ACC112 (cell line): ENCODE results near the gene NSG1.
"Not testable (repeated sequence)": the region's sequence is repeated elsewhere in the genome, so short reads cannot be mapped to it uniquely, and the experiment has no call there.

Source experiments
- H2AFZ ChIP-seq: fragments of 200-600 bp; sonication (generic); one replicate; pipeline ENCODE4 v1.6.0; 2017; ENCODE audit warnings: antibody characterized with exemption, low read length; ENCODE audit not compliant: unreplicated experiment
- H3K27ac ChIP-seq: fragments of 200-600 bp; sonication (generic); 2 replicates; pipeline ENCODE4 v1.5.1; 2014; ENCODE audit warnings: low read depth, mild to moderate bottlenecking, antibody characterized with exemption, low read length, moderate library complexity
- H3K27me3 ChIP-seq: fragments of 200-600 bp; sonication (generic); 2 replicates; pipeline ENCODE4 v1.6.1; 2014; ENCODE audit warnings: mild to moderate bottlenecking, antibody characterized with exemption, low read length, moderate library complexity, mixed read lengths; ENCODE audit not compliant: insufficient read depth
- H3K36me3 ChIP-seq: fragments of 200-600 bp; sonication (generic); 2 replicates; pipeline ENCODE4 v1.6.1; 2016; ENCODE audit warnings: mild to moderate bottlenecking, antibody characterized with exemption, low read length, moderate library complexity, mixed read lengths; ENCODE audit not compliant: insufficient read depth
- H3K4me1 ChIP-seq: fragments of 200-600 bp; sonication (generic); one replicate; pipeline ENCODE4 v1.6.1; 2016; ENCODE audit warnings: low read length, mixed read lengths; ENCODE audit not compliant: insufficient read depth, unreplicated experiment, control insufficient read depth
- H3K4me3 ChIP-seq: fragments of 200-600 bp; sonication (generic); 2 replicates; pipeline ENCODE4 v1.5.1; 2014; ENCODE audit warnings: mild to moderate bottlenecking, low read depth, low read length
- H3K79me2 ChIP-seq: fragments of 200-600 bp; sonication (generic); one replicate; pipeline ENCODE4 v1.6.0; 2016; ENCODE audit warnings: low read length; ENCODE audit not compliant: control insufficient read depth, unreplicated experiment, insufficient read depth

NSG1 gene

GRCh38 chr4:4461178-4461577, 74.3 kb downstream of the NSG1 start:
- Histone ChIP-seq H3K36me3 (peaks cover 16% of the 10 kb centered on the region), H3K27me3 (no peaks in the 10 kb centered on the region), H3K4me1 (peaks cover 16% of the 10 kb centered on the region), H2AFZ (no peak overlapping the region), H3K27ac (no peak overlapping the region), H3K79me2 (no peaks in the 10 kb centered on the region), H3K4me3 (no peak overlapping the region)

GRCh38 chr4:4461850-4462249, 74.9 kb downstream of the NSG1 start:
- Histone ChIP-seq H3K4me1 (peaks cover 16% of the 10 kb centered on the region), H3K36me3 (peaks cover 21% of the 10 kb centered on the region), H2AFZ (no peak overlapping the region), H3K79me2 (no peaks in the 10 kb centered on the region), H3K27ac (no peak overlapping the region), H3K4me3 (no peak overlapping the region), H3K27me3 (no peaks in the 10 kb centered on the region)

- Histone ChIP-seq H3K27ac (no peak overlapping the region), H3K27me3 (no peaks in the 10 kb centered on the region), H3K36me3 (peaks cover 21% of the 10 kb centered on the region), H3K79me2 (no peaks in the 10 kb centered on the region), H3K4me1 (peaks cover 11% of the 10 kb centered on the region), H2AFZ (no peak overlapping the region), H3K4me3 (no peak overlapping the region)
Measured at GRCh38 chr4:4462970-4463369, 76.1 kb downstream of the NSG1 start.

- peaks cover 40% of the 10 kb centered on the region for H3K36me3 ChIP-seq
- not testable (repeated sequence) for H3K79me2 ChIP-seq, H3K4me3 ChIP-seq, H3K27ac ChIP-seq, H3K27me3 ChIP-seq, H2AFZ ChIP-seq, H3K4me1 ChIP-seq
Measured at GRCh38 chr4:4465238-4465637, 78.3 kb downstream of the NSG1 start.
